H54 (cell line): ENCODE data around the gene PSMD1.
"Not testable (repeated sequence)": the region's sequence is repeated elsewhere in the genome, so short reads cannot be mapped to it uniquely, and the experiment has no call there.

ENCODE experiments used
- DNase-seq: peaks from one replicate; pipeline ENCODE4 v3.0.0; 2011; ENCODE audit warnings: low spot score, mixed read lengths; ENCODE audit not compliant: insufficient read length
- FAIRE-seq: peaks from 3 replicates; lab custom pipeline; 2011; peaks lifted over from hg19 to GRCh38; lab: Jason Lieb, UNC
- POLR2A ChIP-seq: IDR thresholded peaks from 2 replicates; pipeline ENCODE4 v1.6.1; 2011; ENCODE audit warnings: low read depth, mild to moderate bottlenecking, low read length

Gene PSMD1

DNA sequence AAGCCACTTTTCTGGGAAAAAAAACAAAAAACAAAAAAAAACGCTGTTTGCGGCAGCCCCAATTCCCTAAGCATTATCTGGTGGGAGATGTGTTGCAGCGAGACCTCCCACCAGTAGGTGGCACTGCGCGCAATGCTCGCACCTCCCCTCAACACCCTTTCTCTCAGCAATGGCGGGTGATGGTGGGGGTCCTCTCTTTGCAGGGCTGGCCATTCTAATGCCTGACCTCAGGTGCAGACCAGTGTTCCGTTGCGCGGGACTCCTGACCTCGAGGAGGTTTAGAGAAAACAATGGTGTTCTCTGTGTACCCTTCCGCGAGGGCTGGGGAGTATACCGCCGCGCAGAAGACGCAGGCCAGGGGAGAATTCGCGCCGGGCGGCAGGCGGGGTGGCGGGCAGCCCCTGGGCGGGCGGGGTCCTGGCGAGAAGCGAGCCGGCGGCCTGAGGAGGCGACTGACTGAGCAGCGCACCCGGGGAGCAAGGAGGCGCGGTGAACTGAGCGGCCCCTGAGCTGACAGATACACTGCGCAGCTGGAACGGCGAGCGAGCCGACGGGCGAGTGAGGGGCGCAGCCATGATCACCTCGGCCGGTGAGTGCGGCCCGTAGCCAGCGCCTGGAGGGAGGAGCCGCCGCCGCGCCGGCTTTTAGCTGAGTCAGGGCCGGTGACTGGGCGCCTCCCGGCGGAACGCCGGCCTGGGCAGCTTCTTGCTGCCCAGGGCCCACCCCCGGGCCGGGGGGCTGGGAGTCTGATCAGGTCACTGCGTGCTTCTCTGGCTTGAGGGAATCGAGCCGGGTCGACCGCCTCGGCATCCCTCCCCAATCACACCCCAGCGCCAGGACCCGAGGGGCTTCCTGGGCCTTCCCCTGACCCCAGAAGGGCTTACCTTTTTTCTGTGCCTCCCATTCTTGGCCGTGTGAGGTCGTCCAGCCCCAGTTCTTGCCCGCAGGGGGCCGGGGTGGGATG is at the start of gene PSMD1:
TSS of gene PSMD1 (plus strand) at position 415 of the 964 bp plus-strand sequence. CDS start at position 574, 159 bp downstream.
- FAIRE-seq (peak; percentile 84), DNase-seq (peak; percentile 74)
- TF ChIP-seq POLR2A = peak; percentile 62

- no peak for TF ChIP-seq POLR2A
- DNase-seq (no peak), FAIRE-seq (no peak)
Observed at GRCh38 chr2:231007286-231008098, 49.2 kb upstream of the PSMD1 start.

- no peak for TF ChIP-seq POLR2A
- DNase-seq (no peak), FAIRE-seq (no peak)
Observed at GRCh38 chr2:231008131-231008530, 48.5 kb upstream of the PSMD1 start.

GRCh38 chr2:231009236-231009919 is 47.3 kb upstream of the PSMD1 start:
- FAIRE-seq (no peak), DNase-seq (no peak)
- TF ChIP-seq POLR2A = no peak

GRCh38 chr2:231010201-231010730 is 46.4 kb upstream of the PSMD1 start:
- TF ChIP-seq POLR2A = no peak
- DNase-seq (no peak), FAIRE-seq (no peak)

DNA sequence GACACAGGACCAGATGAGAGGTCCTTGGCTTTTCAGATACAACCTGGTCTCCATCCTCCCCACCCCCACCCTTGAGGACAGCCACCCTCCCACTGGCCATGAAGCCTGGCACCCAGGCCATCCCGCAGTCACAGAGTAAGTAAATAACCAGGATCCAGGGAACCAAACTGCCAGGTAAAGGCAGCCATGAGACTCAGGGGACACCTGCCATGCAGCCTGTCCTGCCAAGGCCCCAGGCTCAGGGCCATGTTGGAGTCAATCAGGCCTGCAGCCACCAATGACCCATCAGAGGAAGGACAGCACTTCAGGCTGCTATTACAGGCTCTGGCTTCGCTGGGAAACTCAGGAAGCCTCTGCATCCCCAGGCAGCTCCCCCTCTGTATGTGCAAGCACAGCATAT is 45.1 kb upstream of the PSMD1 start:
- no peak for FAIRE-seq
- no peak for DNase-seq
- no peak for TF ChIP-seq POLR2A

GRCh38 chr2:231012463-231012862 is 44.2 kb upstream of the PSMD1 start:
- DNase-seq = no peak
- TF ChIP-seq POLR2A = no peak
- no peak for FAIRE-seq

- FAIRE-seq = no peak
- DNase-seq = no peak
- no peak for TF ChIP-seq POLR2A
Observed at GRCh38 chr2:231013820-231014219, 42.8 kb upstream of the PSMD1 start.

- DNase-seq = no peak
- TF ChIP-seq POLR2A = no peak
- no peak for FAIRE-seq
Observed at GRCh38 chr2:231015478-231015877, 41.2 kb upstream of the PSMD1 start.

- DNase-seq (no peak), FAIRE-seq (no peak)
- no peak for TF ChIP-seq POLR2A
Observed at GRCh38 chr2:231015926-231016325, 40.7 kb upstream of the PSMD1 start.

- no peak for DNase-seq
- TF ChIP-seq POLR2A = no peak
- no peak for FAIRE-seq
Observed at GRCh38 chr2:231016566-231017230, 40.0 kb upstream of the PSMD1 start.

DNA sequence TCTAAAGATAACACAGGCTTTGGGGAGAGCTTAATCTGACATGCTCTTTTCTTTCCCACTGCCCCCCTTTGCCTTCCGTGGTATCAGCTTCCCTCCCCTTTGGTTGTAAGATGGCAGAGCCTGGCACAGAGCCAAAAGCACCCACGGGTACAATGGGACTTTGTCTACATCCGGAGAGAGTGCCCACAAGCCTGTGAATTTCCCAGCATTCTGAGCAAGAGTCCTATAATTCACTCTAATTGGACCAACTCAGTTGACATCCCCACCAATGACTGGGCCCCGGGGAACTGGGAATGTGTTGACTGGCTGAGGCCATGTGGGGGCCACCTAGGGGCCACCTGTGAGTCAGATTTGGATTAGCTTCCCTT is 39.5 kb upstream of the PSMD1 start:
- no peak for FAIRE-seq
- no peak for TF ChIP-seq POLR2A
- peak; percentile 42 for DNase-seq

DNA sequence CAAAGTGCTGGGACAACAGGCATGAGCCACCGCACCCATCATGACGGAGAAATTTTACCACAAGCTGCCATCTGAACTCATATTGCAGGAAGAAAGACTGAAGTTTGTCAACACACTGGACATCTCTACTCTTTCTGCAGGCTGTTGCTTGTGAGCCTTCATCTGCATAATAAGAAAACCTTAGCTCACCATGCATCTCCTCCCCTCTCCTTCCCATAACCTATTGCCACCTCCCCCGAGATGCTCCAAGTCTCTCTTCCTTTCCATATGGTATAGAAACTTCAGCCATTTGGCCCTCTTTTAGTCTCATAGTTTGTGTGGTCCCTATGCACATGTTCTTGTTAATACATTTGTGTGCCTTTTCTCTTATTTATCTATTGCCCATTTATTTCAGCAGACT is 38.5 kb upstream of the PSMD1 start:
- DNase-seq (no peak), FAIRE-seq (no peak)
- no peak for TF ChIP-seq POLR2A

- FAIRE-seq = not testable (repeated sequence)
Observed at GRCh38 chr2:231025059-231025458, 31.6 kb upstream of the PSMD1 start.

More at GRCh38 chr2:231025059-231025458, 31.6 kb upstream of the PSMD1 start:
- not testable (repeated sequence) for DNase-seq
